Measurements from ENCODE around the gene NEUROG1. TPM values are rescaled to one million over a fixed set of nuclear protein-coding genes. Genes with fewer than 3 reads are reported as not detected.

NEUROG1 gene
- polyA plus RNA-seq, 3 donors: not detected

- Mint-ChIP-seq H3K4me3 (no peak overlapping the region), H3K36me3 (no peaks in the 10 kb centered on the region), H3K9me3 (peaks cover under 1 to 40% (median 28%) of the 10 kb centered on the region in 7 donors), H3K27me3 (ENCODE audit: low read depth in 3 of 3) (peaks cover 29 to 61% (median 38%) of the 10 kb centered on the region in 3 donors), H3K27ac (no peak overlapping the region), H3K4me1 (no peaks in the 10 kb centered on the region)
- Histone ChIP-seq H3K27me3 (ENCODE audit: control insufficient read depth in 2 of 2, insufficient read depth in 2 of 2, low read length in 2 of 2) (peaks cover 49% of the 10 kb centered on the region in 2 donors), H3K4me2 (replicated peaks; ENCODE audit: extremely low read depth, low read length, poor library complexity, severe bottlenecking) (no peak overlapping the region), H3K4me1 (ENCODE audit: control insufficient read depth in 1 of 2, insufficient read depth in 2 of 2, low read length in 2 of 2) (no peaks in the 10 kb centered on the region), H3K27ac (ENCODE audit: low read depth in 1 of 2, low read length in 2 of 2) (no peak overlapping the region), H3K36me3 (replicated peaks in 1 of 2; ENCODE audit: control insufficient read depth in 1 of 2, insufficient read depth in 2 of 2, low read length in 2 of 2) (no peaks in the 10 kb centered on the region), H3K79me2 (ENCODE audit: insufficient read depth, low read length) (no peaks in the 10 kb centered on the region), H4K20me1 (ENCODE audit: insufficient read depth, low read length) (no peaks in the 10 kb centered on the region), H3K9me3 (replicated peaks in 1 of 2; ENCODE audit: control insufficient read depth in 1 of 2, insufficient read depth in 1 of 2, low read length in 2 of 2) (peaks cover 7 to 15% of the 10 kb centered on the region in 2 donors), H2AFZ (ENCODE audit: insufficient read depth, low read depth, low read length, poor library complexity, severe bottlenecking) (no peak overlapping the region), H3K4me3 (replicated peaks in 1 of 3; ENCODE audit: low read depth in 2 of 3, low read length in 3 of 3) (no peak overlapping the region), H3K9ac (ENCODE audit: insufficient read depth, low read length, poor library complexity, severe bottlenecking) (no peak overlapping the region)
- TF ChIP-seq, protein P1, sequence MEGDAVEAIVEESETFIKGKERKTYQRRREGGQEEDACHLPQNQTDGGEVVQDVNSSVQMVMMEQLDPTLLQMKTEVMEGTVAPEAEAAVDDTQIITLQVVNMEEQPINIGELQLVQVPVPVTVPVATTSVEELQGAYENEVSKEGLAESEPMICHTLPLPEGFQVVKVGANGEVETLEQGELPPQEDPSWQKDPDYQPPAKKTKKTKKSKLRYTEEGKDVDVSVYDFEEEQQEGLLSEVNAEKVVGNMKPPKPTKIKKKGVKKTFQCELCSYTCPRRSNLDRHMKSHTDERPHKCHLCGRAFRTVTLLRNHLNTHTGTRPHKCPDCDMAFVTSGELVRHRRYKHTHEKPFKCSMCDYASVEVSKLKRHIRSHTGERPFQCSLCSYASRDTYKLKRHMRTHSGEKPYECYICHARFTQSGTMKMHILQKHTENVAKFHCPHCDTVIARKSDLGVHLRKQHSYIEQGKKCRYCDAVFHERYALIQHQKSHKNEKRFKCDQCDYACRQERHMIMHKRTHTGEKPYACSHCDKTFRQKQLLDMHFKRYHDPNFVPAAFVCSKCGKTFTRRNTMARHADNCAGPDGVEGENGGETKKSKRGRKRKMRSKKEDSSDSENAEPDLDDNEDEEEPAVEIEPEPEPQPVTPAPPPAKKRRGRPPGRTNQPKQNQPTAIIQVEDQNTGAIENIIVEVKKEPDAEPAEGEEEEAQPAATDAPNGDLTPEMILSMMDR (IDR thresholded peaks at IDR 0.05): no peak
- intact Hi-C loops (cut with micrococcal nuclease): no loop called here
- no peak for DNase-seq
Measured at GRCh38 chr5:135526924-135527323, 8.8 kb downstream of the NEUROG1 start.

DNA sequence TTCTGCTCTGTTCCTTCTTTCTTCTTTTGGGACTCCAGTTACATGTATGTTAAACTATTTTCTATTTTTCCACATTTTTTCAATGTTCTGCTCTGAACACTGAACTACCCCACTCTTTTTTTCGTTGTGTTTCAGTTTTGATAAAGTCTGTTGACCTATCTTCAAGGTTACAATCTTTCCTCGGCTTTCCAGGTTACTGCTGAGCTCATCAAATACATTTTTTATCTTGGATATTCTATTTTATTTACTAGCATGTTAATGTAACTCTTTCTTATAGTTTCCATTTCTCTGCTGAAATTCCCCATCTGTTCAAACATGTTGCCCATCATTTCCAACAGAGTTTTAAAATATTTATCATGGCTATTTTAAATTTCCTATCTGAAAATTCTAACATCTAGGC lies 13.8 kb downstream of the NEUROG1 start:
- Histone ChIP-seq H3K36me3 (replicated peaks in 1 of 2; ENCODE audit: control insufficient read depth in 1 of 2, insufficient read depth in 2 of 2, low read length in 2 of 2) (no peaks in the 10 kb centered on the region), H3K79me2 (ENCODE audit: insufficient read depth, low read length) (no peaks in the 10 kb centered on the region), H3K4me2 (replicated peaks; ENCODE audit: extremely low read depth, low read length, poor library complexity, severe bottlenecking) (no peak overlapping the region), H3K9me3 (replicated peaks in 1 of 2; ENCODE audit: control insufficient read depth in 1 of 2, insufficient read depth in 1 of 2, low read length in 2 of 2) (peaks cover 11 to 15% of the 10 kb centered on the region in 2 donors), H4K20me1 (ENCODE audit: insufficient read depth, low read length) (no peaks in the 10 kb centered on the region), H3K9ac (ENCODE audit: insufficient read depth, low read length, poor library complexity, severe bottlenecking) (no peak overlapping the region), H3K27ac (ENCODE audit: low read depth in 1 of 2, low read length in 2 of 2) (no peak overlapping the region), H2AFZ (ENCODE audit: insufficient read depth, low read depth, low read length, poor library complexity, severe bottlenecking) (no peak overlapping the region), H3K4me3 (replicated peaks in 1 of 3; ENCODE audit: low read depth in 2 of 3, low read length in 3 of 3) (no peak overlapping the region), H3K27me3 (ENCODE audit: control insufficient read depth in 2 of 2, insufficient read depth in 2 of 2, low read length in 2 of 2) (peaks cover 27 to 43% of the 10 kb centered on the region in 2 donors), H3K4me1 (ENCODE audit: control insufficient read depth in 1 of 2, insufficient read depth in 2 of 2, low read length in 2 of 2) (no peaks in the 10 kb centered on the region)
- intact Hi-C loops (cut with micrococcal nuclease): no loop called here
- Mint-ChIP-seq H3K36me3 (no peaks in the 10 kb centered on the region), H3K9me3 (peaks cover 3 to 45% (median 38%) of the 10 kb centered on the region in 7 donors), H3K27ac (no peak overlapping the region), H3K4me3 (no peak overlapping the region), H3K27me3 (ENCODE audit: low read depth in 3 of 3) (peaks cover 15 to 65% (median 32%) of the 10 kb centered on the region in 3 donors), H3K4me1 (no peaks in the 10 kb centered on the region)
- TF ChIP-seq, protein P1 (IDR thresholded peaks at IDR 0.05): no peak
- no CpG with 5 or more reads among the region's 2 CpGs for WGBS (ENCODE audit: insufficient coverage)
- no peak for DNase-seq
